HG03139 (cell line): ENCODE measurements around the gene KIF19.

Experiments
- ATAC-seq: cut with Tn5 transposase; IDR thresholded peaks from one replicate; pipeline ENCODE4 v1.9.1; 2021; ENCODE audit not compliant: unreplicated experiment

The KIF19 gene

GRCh38 chr17:74340470-74341023 is 14.5 kb downstream of the KIF19 start:
- no peak for ATAC-seq

- no peak for ATAC-seq
Measured at GRCh38 chr17:74342224-74342623, 16.2 kb downstream of the KIF19 start.

- no peak for ATAC-seq
Measured at GRCh38 chr17:74343121-74343520, 17.1 kb downstream of the KIF19 start.

GRCh38 chr17:74343526-74344284 is 17.7 kb downstream of the KIF19 start:
- ATAC-seq, result no peak

GRCh38 chr17:74344658-74345057 is 18.6 kb downstream of the KIF19 start:
- ATAC-seq, result no peak

- ATAC-seq, result no peak
Measured at GRCh38 chr17:74345433-74346241, 19.6 kb downstream of the KIF19 start.

- ATAC-seq, result no peak
Measured at GRCh38 chr17:74347646-74348045, 21.6 kb downstream of the KIF19 start.

GRCh38 chr17:74349120-74349519 is 23.1 kb downstream of the KIF19 start:
- no peak for ATAC-seq

- no peak for ATAC-seq
Measured at GRCh38 chr17:74350486-74350885, 24.5 kb downstream of the KIF19 start.

- no peak for ATAC-seq
Measured at GRCh38 chr17:74351552-74352210, 25.7 kb downstream of the KIF19 start.

- no peak for ATAC-seq
Measured at GRCh38 chr17:74353446-74354060, 27.5 kb downstream of the KIF19 start.

- no peak for ATAC-seq
Measured at GRCh38 chr17:74354123-74354522, 28.1 kb downstream of the KIF19 start.

GRCh38 chr17:74354561-74354960 is 28.5 kb downstream of the KIF19 start:
- no peak for ATAC-seq

GRCh38 chr17:74355065-74355464 is 29.0 kb downstream of the KIF19 start:
- no peak for ATAC-seq

- ATAC-seq, result no peak
Measured at GRCh38 chr17:74356646-74357465, 30.8 kb downstream of the KIF19 start.

- ATAC-seq, result no peak
Measured at GRCh38 chr17:74357466-74357809, 31.4 kb downstream of the KIF19 start.

- no peak for ATAC-seq
Measured at GRCh38 chr17:74358697-74359096, 32.7 kb downstream of the KIF19 start.

GRCh38 chr17:74359916-74360315 is 33.9 kb downstream of the KIF19 start:
- ATAC-seq, result no peak

GRCh38 chr17:74360899-74361229 is 34.8 kb downstream of the KIF19 start:
- no peak for ATAC-seq
